ENCODE measurements around the gene DPP10. TPM values are rescaled to one million over a fixed set of nuclear protein-coding genes. Genes with fewer than 3 reads are reported as not detected.

DPP10 gene
- total RNA-seq, 1 donor from 2014 or later, result 1.1 TPM

- Mint-ChIP-seq H3K9me3 (ENCODE audit: unreplicated experiment) (peaks cover 1% of the 10 kb centered on the region), H3K27ac (ENCODE audit: unreplicated experiment) (no peak overlapping the region), H3K4me3 (ENCODE audit: unreplicated experiment) (no peak overlapping the region), H3K4me1 (ENCODE audit: low read depth, unreplicated experiment) (no peaks in the 10 kb centered on the region), H3K36me3 (ENCODE audit: low read depth, unreplicated experiment) (no peaks in the 10 kb centered on the region), H3K27me3 (ENCODE audit: low read depth, unreplicated experiment) (no peaks in the 10 kb centered on the region)
- FAIRE-seq, result no peak
- no peak overlapping the region for H3K4me3 ChIP-seq (ENCODE audit: insufficient read depth, low read depth, low read length)
- H3K36me3 ChIP-seq (ENCODE audit: insufficient read depth, low read length), result no peaks in the 10 kb centered on the region
- H3K9me3 ChIP-seq (ENCODE audit: insufficient read depth, low read depth, low read length), result no peaks in the 10 kb centered on the region
- H2AFZ ChIP-seq (ENCODE audit: low read depth, low read length), result no peak overlapping the region
- no peak overlapping the region for H3K4me2 ChIP-seq (ENCODE audit: low read length)
- H3K9ac ChIP-seq (ENCODE audit: low read length), result no peak overlapping the region
- H3K27me3 ChIP-seq (ENCODE audit: insufficient read depth, low read length), result no peaks in the 10 kb centered on the region
- no peaks in the 10 kb centered on the region for H3K79me2 ChIP-seq (ENCODE audit: insufficient read depth, low read length)
- H3K27ac ChIP-seq (ENCODE audit: low read depth, low read length), result no peak overlapping the region
- TF ChIP-seq, protein P1, sequence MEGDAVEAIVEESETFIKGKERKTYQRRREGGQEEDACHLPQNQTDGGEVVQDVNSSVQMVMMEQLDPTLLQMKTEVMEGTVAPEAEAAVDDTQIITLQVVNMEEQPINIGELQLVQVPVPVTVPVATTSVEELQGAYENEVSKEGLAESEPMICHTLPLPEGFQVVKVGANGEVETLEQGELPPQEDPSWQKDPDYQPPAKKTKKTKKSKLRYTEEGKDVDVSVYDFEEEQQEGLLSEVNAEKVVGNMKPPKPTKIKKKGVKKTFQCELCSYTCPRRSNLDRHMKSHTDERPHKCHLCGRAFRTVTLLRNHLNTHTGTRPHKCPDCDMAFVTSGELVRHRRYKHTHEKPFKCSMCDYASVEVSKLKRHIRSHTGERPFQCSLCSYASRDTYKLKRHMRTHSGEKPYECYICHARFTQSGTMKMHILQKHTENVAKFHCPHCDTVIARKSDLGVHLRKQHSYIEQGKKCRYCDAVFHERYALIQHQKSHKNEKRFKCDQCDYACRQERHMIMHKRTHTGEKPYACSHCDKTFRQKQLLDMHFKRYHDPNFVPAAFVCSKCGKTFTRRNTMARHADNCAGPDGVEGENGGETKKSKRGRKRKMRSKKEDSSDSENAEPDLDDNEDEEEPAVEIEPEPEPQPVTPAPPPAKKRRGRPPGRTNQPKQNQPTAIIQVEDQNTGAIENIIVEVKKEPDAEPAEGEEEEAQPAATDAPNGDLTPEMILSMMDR (IDR thresholded peaks at IDR 0.05; ENCODE audit: insufficient read depth, low read depth, low read length), result no peak
- TF ChIP-seq EZH2 (IDR thresholded peaks at IDR 0.05; ENCODE audit: insufficient read depth, low read length), result no peak
- no peak for DNase-seq (ENCODE audit: low read depth)
- H3K4me1 ChIP-seq (ENCODE audit: insufficient read depth, low read length), result no peaks in the 10 kb centered on the region
- no peaks in the 10 kb centered on the region for H4K20me1 ChIP-seq (ENCODE audit: insufficient read depth, low read length)
Measured at GRCh38 chr2:114525955-114526354, 83.5 kb downstream of the DPP10 start.

- Mint-ChIP-seq H3K4me3 (ENCODE audit: unreplicated experiment) (no peak overlapping the region), H3K9me3 (ENCODE audit: unreplicated experiment) (peaks cover 1% of the 10 kb centered on the region), H3K4me1 (ENCODE audit: low read depth, unreplicated experiment) (no peaks in the 10 kb centered on the region), H3K36me3 (ENCODE audit: low read depth, unreplicated experiment) (no peaks in the 10 kb centered on the region), H3K27me3 (ENCODE audit: low read depth, unreplicated experiment) (no peaks in the 10 kb centered on the region), H3K27ac (ENCODE audit: unreplicated experiment) (no peak overlapping the region)
- H3K27ac ChIP-seq (ENCODE audit: low read depth, low read length), result no peak overlapping the region
- H3K79me2 ChIP-seq (ENCODE audit: insufficient read depth, low read length), result no peaks in the 10 kb centered on the region
- no peak overlapping the region for H2AFZ ChIP-seq (ENCODE audit: low read depth, low read length)
- no peak overlapping the region for H3K4me3 ChIP-seq (ENCODE audit: insufficient read depth, low read depth, low read length)
- H3K9ac ChIP-seq (ENCODE audit: low read length), result no peak overlapping the region
- H3K9me3 ChIP-seq (ENCODE audit: insufficient read depth, low read depth, low read length), result no peaks in the 10 kb centered on the region
- no peak for TF ChIP-seq EZH2 (IDR thresholded peaks at IDR 0.05; ENCODE audit: insufficient read depth, low read length)
- TF ChIP-seq, protein P1 (IDR thresholded peaks at IDR 0.05; ENCODE audit: insufficient read depth, low read depth, low read length), result no peak
- no peaks in the 10 kb centered on the region for H4K20me1 ChIP-seq (ENCODE audit: insufficient read depth, low read length)
- H3K4me1 ChIP-seq (ENCODE audit: insufficient read depth, low read length), result no peaks in the 10 kb centered on the region
- H3K27me3 ChIP-seq (ENCODE audit: insufficient read depth, low read length), result no peaks in the 10 kb centered on the region
- no peaks in the 10 kb centered on the region for H3K36me3 ChIP-seq (ENCODE audit: insufficient read depth, low read length)
- FAIRE-seq (no peak), DNase-seq (ENCODE audit: low read depth) (no peak)
- no peak overlapping the region for H3K4me2 ChIP-seq (ENCODE audit: low read length)
Measured at GRCh38 chr2:114526841-114527240, 84.4 kb downstream of the DPP10 start.

GRCh38 chr2:114527330-114527983 lies 85.0 kb downstream of the DPP10 start:
- Histone ChIP-seq H3K36me3 (ENCODE audit: insufficient read depth, low read length) (no peaks in the 10 kb centered on the region), H3K27ac (ENCODE audit: low read depth, low read length) (no peak overlapping the region), H3K4me3 (ENCODE audit: insufficient read depth, low read depth, low read length) (no peak overlapping the region), H3K4me1 (ENCODE audit: insufficient read depth, low read length) (no peaks in the 10 kb centered on the region), H3K4me2 (ENCODE audit: low read length) (no peak overlapping the region), H3K9me3 (ENCODE audit: insufficient read depth, low read depth, low read length) (no peaks in the 10 kb centered on the region), H2AFZ (ENCODE audit: low read depth, low read length) (no peak overlapping the region), H4K20me1 (ENCODE audit: insufficient read depth, low read length) (no peaks in the 10 kb centered on the region), H3K9ac (ENCODE audit: low read length) (no peak overlapping the region), H3K27me3 (ENCODE audit: insufficient read depth, low read length) (no peaks in the 10 kb centered on the region), H3K79me2 (ENCODE audit: insufficient read depth, low read length) (no peaks in the 10 kb centered on the region)
- no peaks in the 10 kb centered on the region for H3K36me3 Mint-ChIP-seq (ENCODE audit: low read depth, unreplicated experiment)
- no peaks in the 10 kb centered on the region for H3K27me3 Mint-ChIP-seq (ENCODE audit: low read depth, unreplicated experiment)
- H3K9me3 Mint-ChIP-seq (ENCODE audit: unreplicated experiment), result peaks cover 1% of the 10 kb centered on the region
- TF ChIP-seq, protein P1 (IDR thresholded peaks at IDR 0.05; ENCODE audit: insufficient read depth, low read depth, low read length), result no peak
- TF ChIP-seq EZH2 (IDR thresholded peaks at IDR 0.05; ENCODE audit: insufficient read depth, low read length), result no peak
- H3K4me3 Mint-ChIP-seq (ENCODE audit: unreplicated experiment), result no peak overlapping the region
- FAIRE-seq, result no peak
- DNase-seq (ENCODE audit: low read depth), result no peak
- no peaks in the 10 kb centered on the region for H3K4me1 Mint-ChIP-seq (ENCODE audit: low read depth, unreplicated experiment)
- no peak overlapping the region for H3K27ac Mint-ChIP-seq (ENCODE audit: unreplicated experiment)
